GM12874 (cell line): Measurements from ENCODE around the gene IL11RA.

Source experiments
- CTCF ChIP-seq: IDR thresholded peaks from 2 replicates; pipeline ENCODE4 v1.5.1; 2011; ENCODE audit warnings: low read depth, mild to moderate bottlenecking, control low read depth, low read length, moderate library complexity; ENCODE audit not compliant: insufficient read depth

Gene IL11RA

DNA sequence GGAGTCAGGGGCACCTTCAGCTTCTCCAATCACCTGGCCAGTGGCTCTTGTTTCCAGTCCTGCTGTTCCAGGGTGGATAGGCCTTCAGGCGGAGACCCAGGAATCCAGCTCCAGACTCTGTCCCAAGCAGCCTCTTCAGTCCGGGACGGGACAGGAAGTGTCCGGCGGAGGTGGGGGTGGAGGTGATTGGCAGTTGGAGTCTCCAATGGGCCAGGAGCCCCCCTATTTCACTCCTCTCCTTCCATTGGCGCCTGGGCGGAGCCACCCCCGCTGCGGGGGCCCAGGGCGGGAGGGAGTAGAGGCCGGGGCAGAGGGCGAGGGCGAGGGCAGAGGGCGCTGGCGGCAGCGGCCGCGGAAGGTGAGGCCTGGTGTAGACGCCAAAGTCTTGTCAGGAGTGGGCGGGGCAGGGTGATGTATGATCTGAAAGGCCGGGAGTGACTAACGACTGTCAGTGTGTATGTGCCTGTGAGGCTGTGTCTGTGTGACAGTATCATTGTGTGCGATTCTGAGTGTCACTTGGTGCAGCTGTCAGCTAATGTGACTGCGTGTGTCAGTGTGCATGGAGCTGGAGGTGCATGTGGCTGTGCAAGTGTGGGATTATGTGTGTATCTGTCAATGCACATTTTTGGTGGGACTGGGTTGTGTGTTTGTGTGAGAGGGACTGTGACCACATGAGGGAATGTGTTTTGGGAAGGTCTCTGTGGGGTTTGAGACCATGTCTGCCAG is at the start of gene IL11RA:
Gene IL11RA, plus strand, starts transcription at position 310 of the 726 bp plus-strand sequence. CDS start 3,033 bp downstream, outside the sequence.
- no peak for TF ChIP-seq CTCF

DNA sequence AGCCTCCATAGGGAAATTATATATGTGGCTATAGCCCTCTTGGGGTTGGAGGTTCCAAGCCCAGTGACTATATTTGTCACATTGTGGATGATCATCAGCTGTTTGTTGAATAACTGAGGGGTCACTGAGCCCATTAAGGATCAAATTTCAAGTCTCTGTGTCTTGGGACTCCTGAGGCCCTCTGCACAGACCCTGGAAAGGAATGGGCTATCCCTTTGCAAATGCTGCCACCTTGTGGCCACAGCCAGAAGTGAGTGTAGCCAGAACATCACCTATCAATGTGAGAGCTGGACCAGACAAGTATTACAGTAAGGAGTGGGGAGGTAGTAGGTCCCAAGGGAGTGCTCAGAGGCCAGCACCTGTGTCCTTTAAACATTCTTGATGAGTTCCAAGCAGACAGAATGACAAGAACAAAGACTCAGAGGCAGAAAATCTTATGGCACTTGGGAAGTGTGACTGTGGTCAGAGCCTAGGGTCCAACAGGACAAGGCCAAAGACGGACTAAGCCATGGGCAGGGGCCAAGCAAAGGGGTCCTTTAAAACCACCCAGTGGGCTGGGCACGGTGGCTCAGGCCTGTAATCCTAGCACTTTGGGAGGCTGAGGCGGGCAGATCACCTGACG is 48.3 kb upstream of the IL11RA start:
- TF ChIP-seq CTCF: peak; percentile 82

DNA sequence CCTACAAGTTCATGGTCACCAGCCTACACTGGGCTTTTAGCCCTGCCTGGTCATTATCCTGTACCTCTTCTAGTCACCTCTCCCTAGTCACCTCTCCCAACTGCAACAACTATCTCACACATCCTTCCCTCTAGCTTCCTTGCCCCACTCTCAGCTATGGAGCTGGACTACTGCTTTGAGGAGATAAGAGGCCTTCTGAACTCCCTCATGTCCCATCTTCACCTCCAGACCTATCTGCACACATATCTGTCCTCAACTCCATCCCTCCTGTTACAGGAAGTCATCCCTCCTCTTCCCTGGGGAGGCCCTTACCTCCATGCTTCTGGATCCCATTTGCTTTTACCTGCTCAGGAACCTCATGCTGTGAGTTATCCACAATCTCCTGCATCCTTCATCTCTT is 45.8 kb upstream of the IL11RA start:
- no peak for TF ChIP-seq CTCF

GRCh38 chr9:34606905-34607304 is 45.1 kb upstream of the IL11RA start:
- no peak for TF ChIP-seq CTCF

DNA sequence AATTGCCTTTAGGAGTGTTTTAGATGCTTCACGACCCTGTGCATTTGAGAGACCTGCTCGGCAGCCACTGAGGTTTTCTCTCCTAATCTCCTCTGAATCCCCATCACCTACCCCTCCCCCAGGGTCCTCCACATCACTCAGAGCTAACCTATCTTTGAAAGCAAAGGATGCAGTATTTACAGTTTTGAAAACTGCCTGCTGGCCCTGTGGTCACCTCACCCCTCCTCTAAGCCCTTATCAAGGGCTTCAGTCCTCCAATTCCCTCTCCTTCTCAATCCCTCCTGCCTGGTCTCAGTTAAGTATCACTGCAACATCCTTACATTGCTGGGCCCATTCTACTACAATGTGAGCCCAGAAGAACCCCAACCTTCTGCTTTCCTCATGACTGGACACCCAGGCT is 44.7 kb upstream of the IL11RA start:
- no peak for TF ChIP-seq CTCF

DNA sequence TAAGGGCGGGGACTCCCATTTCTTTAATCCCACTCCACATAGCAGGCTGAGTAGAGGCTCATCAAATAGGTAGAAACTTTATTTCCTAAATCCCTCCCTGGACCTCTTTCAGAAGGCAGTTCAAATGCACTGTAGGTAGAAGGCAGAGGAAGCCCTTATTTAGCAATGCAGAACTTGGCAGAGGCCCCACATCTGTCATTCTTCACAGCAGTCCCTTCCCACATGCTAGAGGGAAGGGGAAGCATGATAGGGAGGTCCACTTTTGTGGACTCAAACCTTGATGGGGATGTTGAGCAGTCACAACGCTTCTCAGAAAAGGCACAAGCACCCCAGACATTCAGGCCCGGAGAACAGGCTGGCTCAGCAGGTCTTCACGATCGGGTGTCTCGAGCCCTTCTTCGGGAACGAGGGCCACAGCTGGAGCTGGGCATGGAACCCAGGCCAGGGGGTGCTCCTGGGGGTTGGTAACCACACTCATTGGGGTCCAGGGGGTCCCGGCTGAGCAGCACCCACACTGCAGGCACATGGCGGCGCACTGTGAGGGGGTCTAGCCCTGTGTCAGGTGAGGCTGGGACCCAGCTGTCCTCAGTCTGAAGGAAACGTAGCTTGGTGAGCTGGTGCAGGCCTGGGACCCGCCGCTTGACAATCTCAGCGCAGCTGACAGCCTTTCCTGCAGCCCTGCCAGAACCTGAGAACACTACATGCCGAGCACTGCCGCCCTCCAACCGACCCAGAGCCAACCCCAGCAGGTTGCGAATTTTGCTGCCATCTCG is 41.4 kb upstream of the IL11RA start:
- no peak for TF ChIP-seq CTCF

GRCh38 chr9:34611251-34611810 is 40.7 kb upstream of the IL11RA start:
- no peak for TF ChIP-seq CTCF
